AG20443 (cell line): Measurements from ENCODE around the gene FAM174B.
A peak's percentile ranks its signal among the peaks of the same experiment; 100 is the strongest.
"Not testable (repeated sequence)": the region's sequence is repeated elsewhere in the genome, so short reads cannot be mapped to it uniquely, and the experiment has no call there.

Source experiments
- DNase-seq: peaks from one replicate; pipeline ENCODE4 v3.0.0; 2012; ENCODE audit warnings: low spot score, mixed read lengths

The FAM174B gene

GRCh38 chr15:92617549-92618520 lies 37.7 kb downstream of the FAM174B start:
- DNase-seq: peak; percentile 37

GRCh38 chr15:92616621-92617548 lies 38.7 kb downstream of the FAM174B start:
- no peak for DNase-seq

- no peak for DNase-seq
Observed at GRCh38 chr15:92614791-92615785, 40.5 kb downstream of the FAM174B start.

GRCh38 chr15:92614301-92614700 lies 41.3 kb downstream of the FAM174B start:
- no peak for DNase-seq

GRCh38 chr15:92613841-92614240 lies 41.7 kb downstream of the FAM174B start:
- no peak for DNase-seq

GRCh38 chr15:92612891-92613290 lies 42.7 kb downstream of the FAM174B start:
- DNase-seq: no peak

GRCh38 chr15:92611995-92612745 lies 43.4 kb downstream of the FAM174B start:
- no peak for DNase-seq

- DNase-seq: no peak
Observed at GRCh38 chr15:92611150-92611549, 44.4 kb downstream of the FAM174B start.

- DNase-seq: no peak
Observed at GRCh38 chr15:92610101-92610520, 45.5 kb downstream of the FAM174B start.

- no peak for DNase-seq
Observed at GRCh38 chr15:92608866-92609700, 46.5 kb downstream of the FAM174B start.

GRCh38 chr15:92606836-92607150 lies 48.8 kb downstream of the FAM174B start:
- DNase-seq: not testable (repeated sequence)

GRCh38 chr15:92606126-92606835 lies 49.3 kb downstream of the FAM174B start:
- DNase-seq: no peak

GRCh38 chr15:92605225-92605944 lies 50.2 kb downstream of the FAM174B start:
- DNase-seq: no peak

- peak; percentile 24 for DNase-seq
Observed at GRCh38 chr15:92603743-92604470, 51.7 kb downstream of the FAM174B start.

GRCh38 chr15:92603278-92603677 lies 52.3 kb downstream of the FAM174B start:
- no peak for DNase-seq

GRCh38 chr15:92602267-92602593 lies 53.3 kb downstream of the FAM174B start:
- no peak for DNase-seq

GRCh38 chr15:92601592-92602266 lies 53.8 kb downstream of the FAM174B start:
- no peak for DNase-seq
